Measurements from ENCODE around the gene OTUD6A.

The OTUD6A gene, protein sequence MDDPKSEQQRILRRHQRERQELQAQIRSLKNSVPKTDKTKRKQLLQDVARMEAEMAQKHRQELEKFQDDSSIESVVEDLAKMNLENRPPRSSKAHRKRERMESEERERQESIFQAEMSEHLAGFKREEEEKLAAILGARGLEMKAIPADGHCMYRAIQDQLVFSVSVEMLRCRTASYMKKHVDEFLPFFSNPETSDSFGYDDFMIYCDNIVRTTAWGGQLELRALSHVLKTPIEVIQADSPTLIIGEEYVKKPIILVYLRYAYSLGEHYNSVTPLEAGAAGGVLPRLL

DNA sequence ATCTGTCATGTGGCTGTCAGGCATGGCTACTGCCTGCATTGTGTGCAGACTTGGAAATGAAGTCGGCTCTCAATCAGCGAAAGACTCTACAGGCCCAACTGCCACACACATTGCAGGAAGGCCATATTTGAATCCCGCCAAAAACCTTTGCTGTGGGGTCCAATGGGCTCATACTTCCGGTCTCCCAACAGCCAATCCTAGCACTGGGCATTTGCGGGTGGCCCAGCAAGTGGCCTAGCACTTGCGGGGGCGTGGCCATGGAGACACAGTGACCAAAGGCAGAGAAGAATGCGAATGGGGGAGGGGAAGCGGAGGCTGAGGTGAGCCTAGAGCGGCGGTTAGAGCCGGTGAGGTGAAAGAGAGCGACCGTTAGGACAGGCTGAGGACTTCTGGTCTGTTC, at the start of gene OTUD6A:
TSS of gene OTUD6A (plus strand) at position 382 of the 400 bp plus-strand sequence. CDS start 68 bp downstream, outside the sequence.
- no peak for TF ChIP-seq CTCF (IDR thresholded peaks at IDR 0.05; ENCODE audit: control extremely low read depth, extremely low read depth, low read depth, missing control alignments)
- POLR2A ChIA-PET: no interaction called here
- no peak for DNase-seq (ENCODE audit: extremely low spot score)
- CTCF ChIA-PET: no interaction called here

GRCh38 chrX:70012756-70013155, 49.5 kb upstream of the OTUD6A start:
- CTCF ChIA-PET: interaction anchor here (0.8 to 1.3 kb wide), 2 partner anchors 8 to 9 kb away, joined by 3 to 4 read pairs; no protein-coding TSS in a partner anchor
- POLR2A ChIA-PET: no interaction called here
- TF ChIP-seq CTCF (IDR thresholded peaks at IDR 0.05; ENCODE audit: control extremely low read depth, extremely low read depth, low read depth, missing control alignments): no peak
- no peak for DNase-seq (ENCODE audit: extremely low spot score)

DNA sequence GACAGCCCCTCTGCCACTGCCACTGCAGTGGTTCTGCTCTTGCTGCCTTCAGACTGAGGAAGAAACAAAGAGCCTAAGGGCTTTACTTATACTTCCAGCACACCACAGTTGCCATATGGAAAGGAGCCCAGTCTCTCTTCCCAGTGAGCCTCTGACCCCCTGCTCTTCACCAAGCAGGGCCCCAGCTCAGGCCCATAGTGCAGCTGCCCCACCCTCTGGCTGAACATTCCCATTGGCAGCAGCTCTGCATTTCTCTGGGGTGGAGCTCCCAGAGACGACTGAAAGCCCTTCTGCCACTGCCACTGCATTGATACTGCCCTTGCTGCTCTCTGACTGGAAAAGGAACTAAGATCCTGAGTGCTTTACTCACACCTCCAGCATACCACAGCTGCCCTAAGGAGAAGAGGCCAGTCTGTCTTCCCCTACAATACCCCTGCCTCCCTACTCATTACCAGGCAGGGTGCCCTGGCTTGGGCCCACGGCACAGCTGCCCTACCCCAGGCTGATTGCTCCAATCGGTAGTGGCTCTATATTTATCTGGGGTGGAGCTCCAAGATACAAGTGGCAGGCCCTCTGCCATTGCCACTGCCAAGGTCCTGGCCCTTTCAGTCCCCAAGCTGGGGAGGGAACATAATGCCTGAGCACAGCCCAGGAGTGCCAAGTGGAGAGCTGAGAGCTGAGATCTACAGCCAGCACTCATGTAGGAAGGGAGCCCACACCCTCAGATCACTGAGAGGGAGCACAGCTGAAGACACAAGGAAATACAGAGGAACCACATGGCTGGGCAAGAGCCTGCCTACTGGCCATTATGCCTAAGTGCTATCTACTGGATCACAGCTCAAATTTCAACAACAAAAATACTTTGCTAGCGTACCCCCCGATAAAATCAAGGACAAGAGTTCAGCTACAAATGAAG, 48.5 kb upstream of the OTUD6A start:
- ChIA-PET POLR2A (no interaction called here), CTCF (interaction anchor here (1.3 kb wide), 1 partner anchor 9 kb away, joined by 3 read pairs; no protein-coding TSS in a partner anchor)
- TF ChIP-seq CTCF (IDR thresholded peaks at IDR 0.05; ENCODE audit: control extremely low read depth, extremely low read depth, low read depth, missing control alignments): no peak
- no peak for DNase-seq (ENCODE audit: extremely low spot score)

GRCh38 chrX:70016513-70016912, 45.7 kb upstream of the OTUD6A start:
- no peak for DNase-seq (ENCODE audit: extremely low spot score)
- no peak for TF ChIP-seq CTCF (IDR thresholded peaks at IDR 0.05; ENCODE audit: control extremely low read depth, extremely low read depth, low read depth, missing control alignments)
- POLR2A ChIA-PET: interaction anchor here (0.7 kb wide), 1 partner anchor 8 kb away, joined by 3 read pairs; no protein-coding TSS in a partner anchor
- CTCF ChIA-PET: no interaction called here

- POLR2A ChIA-PET: no interaction called here
- CTCF ChIA-PET: no interaction called here
- TF ChIP-seq CTCF (IDR thresholded peaks at IDR 0.05; ENCODE audit: control extremely low read depth, extremely low read depth, low read depth, missing control alignments): no peak
- DNase-seq (ENCODE audit: extremely low spot score): no peak
Measured at GRCh38 chrX:70022616-70023015, 39.6 kb upstream of the OTUD6A start.

GRCh38 chrX:70025464-70025863, 36.8 kb upstream of the OTUD6A start:
- no peak for TF ChIP-seq CTCF (IDR thresholded peaks at IDR 0.05; ENCODE audit: control extremely low read depth, extremely low read depth, low read depth, missing control alignments)
- CTCF ChIA-PET: interaction anchor here (2.5 kb wide), 1 partner anchor 8 kb away, joined by 10 read pairs; no protein-coding TSS in a partner anchor
- DNase-seq (ENCODE audit: extremely low spot score): no peak
- POLR2A ChIA-PET: no interaction called here
